IMR-90 (cell line): ENCODE measurements around the gene HAUS5.

ENCODE experiments used
- CEBPB ChIP-seq: IDR thresholded peaks from 2 replicates; pipeline ENCODE4 v1.6.1; 2012; ENCODE audit warnings: low read depth, low read length, improper control_type of control experiment
- MAFK ChIP-seq: IDR thresholded peaks from 2 replicates; pipeline ENCODE4 v1.6.1; 2012; ENCODE audit warnings: low read depth, low read length, improper control_type of control experiment
- MAZ ChIP-seq: IDR thresholded peaks from 2 replicates; pipeline ENCODE4 v1.6.1; 2012; ENCODE audit warnings: low read depth, mild to moderate bottlenecking, low read length, improper control_type of control experiment, moderate library complexity, borderline replicate concordance
- MXI1 ChIP-seq: IDR thresholded peaks from 2 replicates; pipeline ENCODE4 v1.6.1; 2012; ENCODE audit warnings: low read depth, mild to moderate bottlenecking, low read length, moderate library complexity, borderline replicate concordance
- NFE2L2 ChIP-seq: fragments of 150-350 bp; IDR thresholded peaks from 2 replicates; pipeline ENCODE4 v1.6.1; 2016; ENCODE audit warnings: low read depth, mild to moderate bottlenecking, low read length
- POLR2A ChIP-seq: IDR thresholded peaks from 2 replicates; pipeline ENCODE4 v1.6.1; 2012; ENCODE audit warnings: mild to moderate bottlenecking, low read depth, low read length
- RAD21 ChIP-seq: IDR thresholded peaks from 2 replicates; pipeline ENCODE4 v1.6.1; 2012; ENCODE audit warnings: low read length, improper control_type of control experiment
- RCOR1 ChIP-seq: IDR thresholded peaks from 2 replicates; pipeline ENCODE4 v1.6.1; 2012; ENCODE audit warnings: mild to moderate bottlenecking, low read length, improper control_type of control experiment; ENCODE audit not compliant: insufficient replicate concordance
- RFX5 ChIP-seq: IDR thresholded peaks from 2 replicates; pipeline ENCODE4 v1.8.0; 2012; ENCODE audit warnings: low read depth, mild to moderate bottlenecking, low read length, moderate library complexity
- TF ChIP-seq, protein P1 (sequence below): conservative IDR thresholded peaks from 2 replicates; pipeline ENCODE4 v1.5.1; 2012; ENCODE audit warnings: mild to moderate bottlenecking, low read depth, low read length, improper control_type of control experiment
- TF ChIP-seq, protein P2 (sequence below): fragments of 150-350 bp; IDR thresholded peaks from 2 replicates; pipeline ENCODE4 v1.6.1; 2017; ENCODE audit warnings: mild to moderate bottlenecking, antibody characterized with exemption, low read length, low read depth

DNA sequence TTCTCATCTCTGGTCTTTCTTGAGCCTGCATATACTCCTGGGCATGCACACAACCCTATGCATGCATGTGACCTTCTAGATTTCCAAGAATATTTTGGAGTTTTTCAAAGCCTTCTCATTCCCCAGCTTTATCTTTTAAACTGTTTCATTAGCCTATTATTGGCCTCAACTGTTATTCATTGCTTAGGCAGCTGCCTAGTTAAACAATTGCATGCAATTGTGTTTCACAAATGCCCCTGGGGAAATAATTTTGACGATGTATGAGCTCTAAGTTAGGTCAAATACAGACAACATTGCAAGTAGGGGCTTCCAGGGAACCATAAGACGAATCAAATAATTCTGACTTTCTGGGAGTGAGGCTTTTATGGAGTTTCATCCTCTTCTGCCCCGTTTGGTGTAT lies 51.4 kb downstream of the HAUS5 start:
- TF ChIP-seq, protein P1, sequence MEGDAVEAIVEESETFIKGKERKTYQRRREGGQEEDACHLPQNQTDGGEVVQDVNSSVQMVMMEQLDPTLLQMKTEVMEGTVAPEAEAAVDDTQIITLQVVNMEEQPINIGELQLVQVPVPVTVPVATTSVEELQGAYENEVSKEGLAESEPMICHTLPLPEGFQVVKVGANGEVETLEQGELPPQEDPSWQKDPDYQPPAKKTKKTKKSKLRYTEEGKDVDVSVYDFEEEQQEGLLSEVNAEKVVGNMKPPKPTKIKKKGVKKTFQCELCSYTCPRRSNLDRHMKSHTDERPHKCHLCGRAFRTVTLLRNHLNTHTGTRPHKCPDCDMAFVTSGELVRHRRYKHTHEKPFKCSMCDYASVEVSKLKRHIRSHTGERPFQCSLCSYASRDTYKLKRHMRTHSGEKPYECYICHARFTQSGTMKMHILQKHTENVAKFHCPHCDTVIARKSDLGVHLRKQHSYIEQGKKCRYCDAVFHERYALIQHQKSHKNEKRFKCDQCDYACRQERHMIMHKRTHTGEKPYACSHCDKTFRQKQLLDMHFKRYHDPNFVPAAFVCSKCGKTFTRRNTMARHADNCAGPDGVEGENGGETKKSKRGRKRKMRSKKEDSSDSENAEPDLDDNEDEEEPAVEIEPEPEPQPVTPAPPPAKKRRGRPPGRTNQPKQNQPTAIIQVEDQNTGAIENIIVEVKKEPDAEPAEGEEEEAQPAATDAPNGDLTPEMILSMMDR, result no peak
- TF ChIP-seq, protein P2, sequence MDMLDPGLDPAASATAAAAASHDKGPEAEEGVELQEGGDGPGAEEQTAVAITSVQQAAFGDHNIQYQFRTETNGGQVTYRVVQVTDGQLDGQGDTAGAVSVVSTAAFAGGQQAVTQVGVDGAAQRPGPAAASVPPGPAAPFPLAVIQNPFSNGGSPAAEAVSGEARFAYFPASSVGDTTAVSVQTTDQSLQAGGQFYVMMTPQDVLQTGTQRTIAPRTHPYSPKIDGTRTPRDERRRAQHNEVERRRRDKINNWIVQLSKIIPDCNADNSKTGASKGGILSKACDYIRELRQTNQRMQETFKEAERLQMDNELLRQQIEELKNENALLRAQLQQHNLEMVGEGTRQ, result no peak
- TF ChIP-seq RAD21 (no peak), POLR2A (no peak), MAFK (no peak), RFX5 (no peak), MXI1 (no peak), RCOR1 (no peak), NFE2L2 (no peak), CEBPB (no peak), MAZ (no peak)
